Measurements from ENCODE around the gene CSF2.

Gene CSF2

DNA sequence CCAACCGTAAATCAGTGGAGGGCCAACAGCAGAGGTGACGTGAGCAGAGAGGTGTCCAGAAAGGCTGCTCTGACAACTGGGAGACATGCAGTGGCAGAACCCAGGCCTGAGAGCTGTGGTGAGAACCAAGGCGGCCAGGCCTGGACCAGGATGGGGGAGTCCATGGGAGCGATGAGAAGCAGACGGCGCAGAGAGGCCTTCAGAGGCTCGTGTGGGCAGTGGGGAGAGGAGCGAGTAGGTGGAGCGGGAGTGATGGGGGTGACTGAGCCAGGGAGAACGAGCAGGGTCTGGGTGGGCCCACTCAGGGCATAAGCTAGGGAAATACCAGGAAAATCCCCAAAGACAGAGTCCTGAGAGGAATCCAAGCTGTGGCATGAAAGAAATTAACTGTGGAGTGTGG, 21.1 kb upstream of the CSF2 start:
- DNase-seq (ENCODE audit: low read depth, low spot score), result no peak
- H3K4me3 ChIP-seq (ENCODE audit: low read depth, low read length), result no peak overlapping the region
- ChIA-PET POLR2A (no interaction called here), CTCF (interaction anchor here (1.6 to 6.3 kb wide), 2 partner anchors 11 to 463 kb away, joined by 8 to 61 read pairs; partner anchors contain the start of gene IL3)
- TF ChIP-seq, protein P1, sequence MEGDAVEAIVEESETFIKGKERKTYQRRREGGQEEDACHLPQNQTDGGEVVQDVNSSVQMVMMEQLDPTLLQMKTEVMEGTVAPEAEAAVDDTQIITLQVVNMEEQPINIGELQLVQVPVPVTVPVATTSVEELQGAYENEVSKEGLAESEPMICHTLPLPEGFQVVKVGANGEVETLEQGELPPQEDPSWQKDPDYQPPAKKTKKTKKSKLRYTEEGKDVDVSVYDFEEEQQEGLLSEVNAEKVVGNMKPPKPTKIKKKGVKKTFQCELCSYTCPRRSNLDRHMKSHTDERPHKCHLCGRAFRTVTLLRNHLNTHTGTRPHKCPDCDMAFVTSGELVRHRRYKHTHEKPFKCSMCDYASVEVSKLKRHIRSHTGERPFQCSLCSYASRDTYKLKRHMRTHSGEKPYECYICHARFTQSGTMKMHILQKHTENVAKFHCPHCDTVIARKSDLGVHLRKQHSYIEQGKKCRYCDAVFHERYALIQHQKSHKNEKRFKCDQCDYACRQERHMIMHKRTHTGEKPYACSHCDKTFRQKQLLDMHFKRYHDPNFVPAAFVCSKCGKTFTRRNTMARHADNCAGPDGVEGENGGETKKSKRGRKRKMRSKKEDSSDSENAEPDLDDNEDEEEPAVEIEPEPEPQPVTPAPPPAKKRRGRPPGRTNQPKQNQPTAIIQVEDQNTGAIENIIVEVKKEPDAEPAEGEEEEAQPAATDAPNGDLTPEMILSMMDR (IDR thresholded peaks at IDR 0.05; ENCODE audit: insufficient read depth, low read length, missing control alignments), result no peak

DNA sequence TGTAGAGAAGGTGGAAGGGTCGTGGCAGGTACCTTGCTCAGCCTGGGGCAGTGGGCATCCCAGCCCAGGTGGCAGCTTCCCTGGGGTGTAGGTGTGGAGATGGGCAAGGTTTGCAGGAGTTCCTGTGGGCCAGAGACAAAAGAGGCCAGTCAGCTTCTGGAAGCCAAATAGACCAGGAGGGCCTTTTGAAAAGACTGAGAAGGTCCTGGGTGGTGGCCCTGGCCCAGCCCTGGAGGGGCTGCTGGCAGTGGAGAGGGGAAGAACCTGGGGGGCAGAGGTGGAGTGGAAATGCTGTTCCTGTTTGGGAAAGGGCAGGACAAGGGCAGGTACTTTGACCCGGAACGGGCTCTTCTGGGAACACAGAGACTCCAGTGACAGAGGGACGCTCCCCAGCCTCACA, 20.1 kb upstream of the CSF2 start:
- ChIA-PET POLR2A (no interaction called here), CTCF (interaction anchor here (1.1 to 6.3 kb wide), 3 partner anchors 10 to 464 kb away, joined by 3 to 61 read pairs (median 8); partner anchors contain the start of gene IL3)
- H3K4me3 ChIP-seq (ENCODE audit: low read depth, low read length), result no peak overlapping the region
- TF ChIP-seq, protein P1 (IDR thresholded peaks at IDR 0.05; ENCODE audit: insufficient read depth, low read length, missing control alignments), result no peak
- DNase-seq (ENCODE audit: low read depth, low spot score), result no peak

DNA sequence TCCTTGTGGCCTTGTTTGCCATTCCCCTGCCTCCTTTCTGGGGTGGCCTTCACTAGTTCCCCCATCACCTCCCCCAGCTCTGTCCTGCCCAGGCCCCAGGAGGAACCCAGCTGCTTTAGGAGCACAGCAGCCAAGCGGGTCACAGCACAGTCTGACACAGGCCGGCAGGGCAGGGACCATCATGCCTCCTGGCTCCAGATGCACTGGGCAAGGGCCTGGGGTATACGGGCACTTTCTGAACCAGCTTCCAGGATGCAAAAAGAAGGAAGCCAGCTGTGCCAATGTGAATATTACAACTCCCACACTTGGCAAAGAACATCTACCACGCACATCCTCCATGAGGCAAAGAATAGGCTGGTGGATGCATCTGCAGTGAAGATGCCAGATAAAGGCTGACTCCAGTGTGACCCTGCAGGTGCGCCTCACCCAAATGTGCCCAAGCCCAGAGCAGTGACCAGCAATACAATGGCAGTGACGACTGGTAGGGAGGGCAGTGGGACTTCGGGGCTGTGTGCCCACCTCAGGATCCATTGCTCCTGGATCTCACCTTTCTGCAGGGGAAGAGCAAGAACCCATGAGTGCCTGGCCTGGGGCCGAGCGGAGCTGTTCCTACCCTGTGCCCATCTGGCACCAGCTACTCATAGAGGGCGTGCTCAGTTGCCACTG, 19.4 kb upstream of the CSF2 start:
- TF ChIP-seq, protein P1 (IDR thresholded peaks at IDR 0.05; ENCODE audit: insufficient read depth, low read length, missing control alignments), result no peak
- ChIA-PET POLR2A (no interaction called here), CTCF (interaction anchor here (1.1 to 6.3 kb wide), 3 partner anchors 9 to 465 kb away, joined by 3 to 61 read pairs (median 8); partner anchors contain the start of gene IL3)
- no peak overlapping the region for H3K4me3 ChIP-seq (ENCODE audit: low read depth, low read length)
- no peak for DNase-seq (ENCODE audit: low read depth, low spot score)

DNA sequence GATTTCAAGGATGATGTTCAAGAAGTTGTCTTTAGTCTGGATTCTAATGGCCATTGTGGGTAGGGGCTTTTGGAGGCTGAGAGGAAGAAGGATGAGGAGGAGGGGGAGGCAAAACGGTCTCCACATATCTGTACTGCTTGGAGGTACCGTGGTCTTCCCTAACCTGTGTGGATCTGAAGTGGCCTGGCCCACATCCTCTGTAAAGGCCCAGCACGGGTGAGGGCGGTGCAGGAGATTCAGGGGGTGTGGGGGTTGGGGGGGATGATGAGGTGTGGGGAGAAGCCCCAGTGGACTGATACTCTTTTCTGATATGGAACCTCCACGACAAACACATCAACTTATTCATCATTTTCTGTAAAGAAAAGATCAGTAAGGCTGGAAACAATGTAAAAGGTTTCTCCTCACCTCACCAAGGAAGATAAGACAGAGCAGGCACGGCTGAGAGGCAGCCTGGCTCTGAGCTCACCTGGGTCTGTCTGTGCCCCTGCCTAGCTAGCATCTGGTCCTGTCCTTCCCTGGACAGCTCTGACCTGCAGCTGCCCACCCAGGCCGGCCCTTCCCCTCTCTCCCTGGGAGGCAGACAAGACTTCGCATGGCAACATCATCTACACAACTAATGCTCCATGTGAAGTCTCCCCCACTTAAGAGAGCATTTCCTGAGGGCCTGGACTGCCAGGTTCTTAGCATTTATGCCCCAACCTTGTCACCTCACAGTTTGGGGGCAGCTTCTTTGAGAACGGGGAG, 18.7 kb upstream of the CSF2 start:
- ChIA-PET CTCF (interaction anchor here (1.6 to 6.3 kb wide), 2 partner anchors 8 to 9 kb away, joined by 3 to 61 read pairs; partner anchors contain the start of gene IL3), POLR2A (no interaction called here)
- DNase-seq (ENCODE audit: low read depth, low spot score), result no peak
- TF ChIP-seq, protein P1 (IDR thresholded peaks at IDR 0.05; ENCODE audit: insufficient read depth, low read length, missing control alignments), result no peak
- no peak overlapping the region for H3K4me3 ChIP-seq (ENCODE audit: low read depth, low read length)

DNA sequence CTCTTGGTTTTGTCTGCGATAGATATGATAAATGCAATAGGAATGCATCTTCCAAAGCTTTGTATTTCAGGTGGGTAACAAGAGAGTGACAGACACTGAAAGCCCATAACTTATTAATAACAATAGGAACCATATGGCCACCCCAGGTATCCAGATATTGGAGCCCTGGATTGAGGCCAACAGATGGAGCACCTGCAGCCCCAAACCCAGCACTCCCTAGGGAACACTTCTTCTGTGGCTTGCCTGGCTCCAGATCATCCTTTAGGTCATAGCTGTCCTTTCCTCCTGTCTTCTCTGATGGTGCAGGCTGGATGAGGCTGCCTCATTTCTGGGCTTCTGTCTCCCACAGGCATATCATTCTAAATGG, 18.2 kb upstream of the CSF2 start:
- DNase-seq (ENCODE audit: low read depth, low spot score), result no peak
- TF ChIP-seq, protein P1 (IDR thresholded peaks at IDR 0.05; ENCODE audit: insufficient read depth, low read length, missing control alignments), result no peak
- ChIA-PET POLR2A (no interaction called here), CTCF (interaction anchor here (1.6 to 6.3 kb wide), 2 partner anchors 8 to 10 kb away, joined by 3 to 61 read pairs; partner anchors contain the start of gene IL3)
- no peak overlapping the region for H3K4me3 ChIP-seq (ENCODE audit: low read depth, low read length)

All from AG04449 (cell line).